Mucosa of stomach (tissue), 1 donor: ENCODE results near the gene PRKCG.

Source experiments
- H3K27me3 ChIP-seq: one replicate; pipeline ENCODE4 v1.7.0; 2013; ENCODE audit warnings: mild to moderate bottlenecking, low read length; ENCODE audit not compliant: control insufficient read depth, insufficient read depth
- H3K36me3 ChIP-seq: one replicate; pipeline ENCODE4 v1.7.0; 2013; ENCODE audit warnings: low read length; ENCODE audit not compliant: control insufficient read depth, insufficient read depth
- H3K4me1 ChIP-seq: one replicate; pipeline ENCODE4 v1.7.0; 2013; ENCODE audit warnings: mild to moderate bottlenecking, low read length; ENCODE audit not compliant: control insufficient read depth, insufficient read depth
- H3K4me3 ChIP-seq: one replicate; pipeline ENCODE4 v1.7.0; 2013; ENCODE audit warnings: low read length
- H3K9ac ChIP-seq: one replicate; pipeline ENCODE4 v1.7.0; 2013; ENCODE audit warnings: mild to moderate bottlenecking, low read length, moderate library complexity
- H3K9me3 ChIP-seq: one replicate; pipeline ENCODE4 v1.7.0; 2013; ENCODE audit warnings: mild to moderate bottlenecking, low read length, moderate library complexity; ENCODE audit not compliant: control insufficient read depth
- donor health status: Pancreatic carcinoma.

The PRKCG gene

GRCh38 chr19:53892301-53892980, 10.4 kb downstream of the PRKCG start:
- no peaks in the 10 kb centered on the region for H3K9me3 ChIP-seq
- H3K9ac ChIP-seq: no peak overlapping the region
- peaks cover 15% of the 10 kb centered on the region for H3K27me3 ChIP-seq
- peaks cover 4% of the 10 kb centered on the region for H3K4me1 ChIP-seq
- H3K36me3 ChIP-seq: no peaks in the 10 kb centered on the region
- H3K4me3 ChIP-seq: no peak overlapping the region

- no peak overlapping the region for H3K4me3 ChIP-seq
These were observed 11.0 kb downstream of the PRKCG start for GRCh38 chr19:53892981-53893325.

GRCh38 chr19:53894707-53895106, 12.7 kb downstream of the PRKCG start:
- H3K9me3 ChIP-seq: no peaks in the 10 kb centered on the region
- no peak overlapping the region for H3K9ac ChIP-seq
- no peaks in the 10 kb centered on the region for H3K36me3 ChIP-seq
- no peak overlapping the region for H3K4me3 ChIP-seq
- H3K27me3 ChIP-seq: peaks cover 26% of the 10 kb centered on the region
- H3K4me1 ChIP-seq: no peaks in the 10 kb centered on the region

More at GRCh38 chr19:53892981-53893325, 11.0 kb downstream of the PRKCG start:
- Histone ChIP-seq H3K27me3 (peaks cover 20% of the 10 kb centered on the region), H3K9me3 (no peaks in the 10 kb centered on the region), H3K36me3 (no peaks in the 10 kb centered on the region), H3K9ac (no peak overlapping the region), H3K4me1 (peaks cover 4% of the 10 kb centered on the region)

GRCh38 chr19:53896682-53897081, 14.7 kb downstream of the PRKCG start:
- Histone ChIP-seq H3K9ac (no peak overlapping the region), H3K27me3 (peaks cover 24% of the 10 kb centered on the region), H3K4me3 (no peak overlapping the region), H3K4me1 (no peaks in the 10 kb centered on the region), H3K9me3 (no peaks in the 10 kb centered on the region), H3K36me3 (no peaks in the 10 kb centered on the region)

GRCh38 chr19:53897459-53897858, 15.5 kb downstream of the PRKCG start:
- Histone ChIP-seq H3K9ac (no peak overlapping the region), H3K9me3 (no peaks in the 10 kb centered on the region), H3K4me1 (no peaks in the 10 kb centered on the region), H3K4me3 (no peak overlapping the region), H3K36me3 (no peaks in the 10 kb centered on the region), H3K27me3 (peaks cover 19% of the 10 kb centered on the region)

GRCh38 chr19:53898166-53898565, 16.2 kb downstream of the PRKCG start:
- Histone ChIP-seq H3K9ac (no peak overlapping the region), H3K4me3 (no peak overlapping the region), H3K27me3 (peaks cover 19% of the 10 kb centered on the region), H3K4me1 (no peaks in the 10 kb centered on the region), H3K36me3 (no peaks in the 10 kb centered on the region), H3K9me3 (no peaks in the 10 kb centered on the region)

GRCh38 chr19:53898636-53899341, 16.8 kb downstream of the PRKCG start:
- Histone ChIP-seq H3K36me3 (no peaks in the 10 kb centered on the region), H3K9me3 (no peaks in the 10 kb centered on the region), H3K9ac (no peak overlapping the region), H3K27me3 (peaks cover 19% of the 10 kb centered on the region), H3K4me3 (no peak overlapping the region), H3K4me1 (no peaks in the 10 kb centered on the region)

- H3K4me1 ChIP-seq: no peaks in the 10 kb centered on the region
- no peaks in the 10 kb centered on the region for H3K9me3 ChIP-seq
- no peak overlapping the region for H3K9ac ChIP-seq
- H3K4me3 ChIP-seq: no peak overlapping the region
- H3K27me3 ChIP-seq: peaks cover 21% of the 10 kb centered on the region
- no peaks in the 10 kb centered on the region for H3K36me3 ChIP-seq
These were observed 18.3 kb downstream of the PRKCG start for GRCh38 chr19:53900191-53900860.

GRCh38 chr19:53903055-53903680, 21.2 kb downstream of the PRKCG start:
- no peak overlapping the region for H3K4me3 ChIP-seq

GRCh38 chr19:53904909-53905308, 22.9 kb downstream of the PRKCG start:
- H3K9ac ChIP-seq: no peak overlapping the region
- no peak overlapping the region for H3K4me3 ChIP-seq
- H3K36me3 ChIP-seq: no peaks in the 10 kb centered on the region
- no peaks in the 10 kb centered on the region for H3K9me3 ChIP-seq
- H3K27me3 ChIP-seq: peaks cover 41% of the 10 kb centered on the region
- H3K4me1 ChIP-seq: peaks cover 16% of the 10 kb centered on the region

More at GRCh38 chr19:53903055-53903680, 21.2 kb downstream of the PRKCG start:
- H3K9ac ChIP-seq: no peak overlapping the region
- H3K9me3 ChIP-seq: no peaks in the 10 kb centered on the region
- peaks cover 30% of the 10 kb centered on the region for H3K27me3 ChIP-seq
- H3K36me3 ChIP-seq: no peaks in the 10 kb centered on the region
- peaks cover 11% of the 10 kb centered on the region for H3K4me1 ChIP-seq

GRCh38 chr19:53905787-53906186, 23.8 kb downstream of the PRKCG start:
- Histone ChIP-seq H3K9me3 (no peaks in the 10 kb centered on the region), H3K4me3 (no peak overlapping the region), H3K9ac (no peak overlapping the region), H3K36me3 (no peaks in the 10 kb centered on the region), H3K4me1 (peaks cover 16% of the 10 kb centered on the region), H3K27me3 (peaks cover 50% of the 10 kb centered on the region)
